KMS-11 (cell line): Measurements from ENCODE around the gene OR4S1.

Experiments used
- H2AFZ ChIP-seq: fragments of 200-600 bp; sonication (generic); 2 replicates; pipeline ENCODE4 v1.6.1; 2016; ENCODE audit warnings: antibody characterized with exemption, mixed run types, low read depth
- H3K27ac ChIP-seq: fragments of 200-600 bp; sonication (generic); 2 replicates; pipeline ENCODE4 v1.6.1; 2016; ENCODE audit warnings: mild to moderate bottlenecking, mixed run types
- H3K27me3 ChIP-seq: fragments of 200-600 bp; sonication (generic); 2 replicates; pipeline ENCODE4 v1.6.1; 2017; ENCODE audit warnings: mild to moderate bottlenecking, low read depth, mixed run types, moderate library complexity; ENCODE audit not compliant: insufficient read depth
- H3K36me3 ChIP-seq: fragments of 200-600 bp; sonication (generic); 2 replicates; pipeline ENCODE4 v1.6.1; 2017; ENCODE audit warnings: mild to moderate bottlenecking, mixed run types; ENCODE audit not compliant: insufficient read depth
- H3K4me1 ChIP-seq: fragments of 200-600 bp; sonication (generic); 2 replicates; pipeline ENCODE4 v1.6.1; 2016; ENCODE audit warnings: mild to moderate bottlenecking, low read depth, mixed run types; ENCODE audit not compliant: poor library complexity, severe bottlenecking
- H3K4me2 ChIP-seq: fragments of 200-600 bp; sonication (generic); 2 replicates; pipeline ENCODE4 v1.7.0; 2016; ENCODE audit warnings: mild to moderate bottlenecking, mixed run types
- H3K4me3 ChIP-seq: fragments of 200-600 bp; sonication (generic); IDR thresholded peaks from 2 replicates; pipeline ENCODE4 v1.6.1; 2017; ENCODE audit warnings: low read depth, low read length, mixed read lengths; ENCODE audit not compliant: insufficient read depth
- H3K79me2 ChIP-seq: fragments of 200-600 bp; sonication (generic); 2 replicates; pipeline ENCODE4 v1.6.1; 2016; ENCODE audit warnings: low read depth, mixed run types; ENCODE audit not compliant: insufficient read depth
- H3K9ac ChIP-seq: fragments of 200-600 bp; sonication (generic); 2 replicates; pipeline ENCODE4 v1.6.1; 2016; ENCODE audit warnings: mild to moderate bottlenecking, mixed run types
- H4K20me1 ChIP-seq: fragments of 200-600 bp; sonication (generic); 2 replicates; pipeline ENCODE4 v1.6.1; 2016; ENCODE audit warnings: mild to moderate bottlenecking, mixed run types; ENCODE audit not compliant: insufficient read depth
- TF ChIP-seq, protein P1 (sequence below): fragments of 200-600 bp; sonication (generic); conservative IDR thresholded peaks from 2 replicates; pipeline ENCODE4 v1.6.1; 2017; ENCODE audit warnings: low read depth, mild to moderate bottlenecking, antibody characterized with exemption, low read length, moderate library complexity, mixed read lengths

Gene OR4S1

DNA sequence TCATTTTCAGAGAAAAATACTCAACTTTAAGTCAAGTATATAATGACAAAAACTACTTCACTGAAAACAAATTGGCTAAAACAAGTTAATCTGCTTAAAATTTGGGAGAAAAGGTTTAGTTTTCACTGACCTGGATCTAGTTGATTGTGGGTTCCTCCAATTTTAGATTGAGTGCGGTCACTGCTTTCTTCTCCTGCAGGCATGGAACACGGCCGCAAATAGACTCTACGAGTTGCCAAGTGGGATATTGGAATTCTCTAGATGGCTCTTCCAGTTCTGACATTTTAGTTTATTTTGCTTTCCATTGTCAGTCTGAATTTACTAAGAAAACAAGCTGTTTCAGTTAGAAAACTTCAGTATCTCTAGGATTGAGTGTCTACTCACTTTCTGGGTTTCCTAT, 48.0 kb downstream of the OR4S1 start:
- no peaks in the 10 kb centered on the region for H3K4me1 ChIP-seq
- no peaks in the 10 kb centered on the region for H3K36me3 ChIP-seq
- H3K27me3 ChIP-seq: no peaks in the 10 kb centered on the region
- H3K4me3 ChIP-seq: no peak overlapping the region
- H3K79me2 ChIP-seq: no peaks in the 10 kb centered on the region
- H2AFZ ChIP-seq: no peak overlapping the region
- H3K9ac ChIP-seq: no peak overlapping the region
- TF ChIP-seq, protein P1, sequence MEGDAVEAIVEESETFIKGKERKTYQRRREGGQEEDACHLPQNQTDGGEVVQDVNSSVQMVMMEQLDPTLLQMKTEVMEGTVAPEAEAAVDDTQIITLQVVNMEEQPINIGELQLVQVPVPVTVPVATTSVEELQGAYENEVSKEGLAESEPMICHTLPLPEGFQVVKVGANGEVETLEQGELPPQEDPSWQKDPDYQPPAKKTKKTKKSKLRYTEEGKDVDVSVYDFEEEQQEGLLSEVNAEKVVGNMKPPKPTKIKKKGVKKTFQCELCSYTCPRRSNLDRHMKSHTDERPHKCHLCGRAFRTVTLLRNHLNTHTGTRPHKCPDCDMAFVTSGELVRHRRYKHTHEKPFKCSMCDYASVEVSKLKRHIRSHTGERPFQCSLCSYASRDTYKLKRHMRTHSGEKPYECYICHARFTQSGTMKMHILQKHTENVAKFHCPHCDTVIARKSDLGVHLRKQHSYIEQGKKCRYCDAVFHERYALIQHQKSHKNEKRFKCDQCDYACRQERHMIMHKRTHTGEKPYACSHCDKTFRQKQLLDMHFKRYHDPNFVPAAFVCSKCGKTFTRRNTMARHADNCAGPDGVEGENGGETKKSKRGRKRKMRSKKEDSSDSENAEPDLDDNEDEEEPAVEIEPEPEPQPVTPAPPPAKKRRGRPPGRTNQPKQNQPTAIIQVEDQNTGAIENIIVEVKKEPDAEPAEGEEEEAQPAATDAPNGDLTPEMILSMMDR: no peak
- no peak overlapping the region for H3K4me2 ChIP-seq
- no peaks in the 10 kb centered on the region for H4K20me1 ChIP-seq
- no peak overlapping the region for H3K27ac ChIP-seq

DNA sequence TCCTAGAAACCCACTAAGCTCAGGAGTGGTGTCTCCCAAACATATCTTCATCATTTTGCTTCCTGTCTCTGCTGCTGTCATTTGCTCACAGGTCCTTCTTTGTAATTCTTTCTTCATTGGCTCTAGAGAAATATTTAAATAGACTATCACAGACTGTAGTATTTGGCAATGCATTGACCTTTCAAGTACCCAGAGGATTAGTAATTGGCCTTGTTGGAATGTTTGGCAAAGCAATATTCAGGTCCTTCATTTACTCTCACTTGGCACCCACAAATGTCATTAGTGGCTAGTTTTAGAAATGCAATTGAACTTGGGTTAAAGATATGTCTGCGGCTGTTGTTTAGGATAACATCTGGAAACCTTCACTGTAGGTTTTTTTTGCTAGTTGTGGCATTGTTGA, 48.7 kb downstream of the OR4S1 start:
- H2AFZ ChIP-seq: no peak overlapping the region
- no peaks in the 10 kb centered on the region for H4K20me1 ChIP-seq
- H3K27ac ChIP-seq: no peak overlapping the region
- no peak overlapping the region for H3K9ac ChIP-seq
- TF ChIP-seq, protein P1: no peak
- H3K36me3 ChIP-seq: no peaks in the 10 kb centered on the region
- no peaks in the 10 kb centered on the region for H3K4me1 ChIP-seq
- no peaks in the 10 kb centered on the region for H3K27me3 ChIP-seq
- H3K79me2 ChIP-seq: no peaks in the 10 kb centered on the region
- no peak overlapping the region for H3K4me3 ChIP-seq
- H3K4me2 ChIP-seq: no peak overlapping the region
